Fibroblast of lung (primary cell): ENCODE measurements around the gene SLC12A1. TPM values are rescaled to one million over a fixed set of nuclear protein-coding genes. Genes with fewer than 3 reads are reported as not detected.

Experiments used
- DNase-seq, 2 donors: peaks; one replicate each; pipeline versions ENCODE4 v3.0.0 to v3.0.0-alpha.2; 2010; ENCODE audit warnings: low read depth in 2 of 2
- H2AFZ ChIP-seq: 2 replicates; pipeline ENCODE4 v1.5.1; 2012; ENCODE audit warnings: low read length, control low read depth, inconsistent platforms
- H3K27ac ChIP-seq: 2 replicates; pipeline ENCODE4 v1.5.1; 2011; ENCODE audit warnings: low read length, control low read depth; ENCODE audit not compliant: insufficient read depth
- H3K27me3 ChIP-seq: 2 replicates; pipeline ENCODE4 v1.5.1; 2011; ENCODE audit warnings: mild to moderate bottlenecking, low read length; ENCODE audit not compliant: control insufficient read depth, insufficient read depth
- H3K36me3 ChIP-seq: 2 replicates; pipeline ENCODE4 v1.5.1; 2011; ENCODE audit warnings: low read length; ENCODE audit not compliant: control insufficient read depth, insufficient read depth
- H3K4me1 ChIP-seq: 2 replicates; pipeline ENCODE4 v1.5.1; 2011; ENCODE audit warnings: low read length; ENCODE audit not compliant: control insufficient read depth, insufficient read depth; ENCODE audit errors: extremely low read depth
- H3K4me2 ChIP-seq: 2 replicates; pipeline ENCODE4 v1.5.1; 2011; ENCODE audit warnings: low read length, control low read depth; ENCODE audit not compliant: insufficient read depth; ENCODE audit errors: extremely low read depth
- H3K4me3 ChIP-seq, 4 experiments: fragments of 200-600 bp in 1 of 4; sonication (generic) in 1 of 4; replicated peaks in 1 of 4; 2 replicates each; pipeline ENCODE4 v1.5.1; 2011 to 2016; ENCODE audit warnings: low read length in 4 of 4, low read depth in 3 of 4, mild to moderate bottlenecking in 3 of 4, control low read depth in 2 of 4, inconsistent platforms in 1 of 4, mixed read lengths in 1 of 4; ENCODE audit not compliant: insufficient read depth in 1 of 4; ENCODE audit errors: control extremely low read depth in 1 of 4
- H3K79me2 ChIP-seq: 2 replicates; pipeline ENCODE4 v1.5.1; 2012; ENCODE audit warnings: mild to moderate bottlenecking, low read length, inconsistent platforms; ENCODE audit not compliant: control insufficient read depth, insufficient read depth
- H3K9ac ChIP-seq: 2 replicates; pipeline ENCODE4 v1.5.1; 2011; ENCODE audit warnings: mild to moderate bottlenecking, low read length, control low read depth; ENCODE audit not compliant: insufficient read depth
- H3K9me3 ChIP-seq: 2 replicates; pipeline ENCODE4 v1.5.1; 2012; ENCODE audit warnings: low read depth, low read length; ENCODE audit not compliant: control insufficient read depth, insufficient read depth
- H4K20me1 ChIP-seq: 2 replicates; pipeline ENCODE4 v1.5.1; 2011; ENCODE audit warnings: low read length; ENCODE audit not compliant: control insufficient read depth, insufficient read depth; ENCODE audit errors: extremely low read depth
- EZH2 ChIP-seq: IDR thresholded peaks from 2 replicates; pipeline ENCODE4 v1.5.1; 2012; ENCODE audit warnings: low read length, control low read depth, mild to moderate bottlenecking; ENCODE audit errors: missing control alignments
- polyA plus RNA-seq, 2 donors: library from polyadenylated mRNA; depleted of rRNA in 1 of 2; stranded (reverse) in 1 of 2; unstranded in 1 of 2; fragments of >200 nt; gene quantifications; 2 replicates each; pipeline ENCODE4 v1.2.1, GENCODE V29; 2011 to 2012; ENCODE audit warnings: missing spikeins in 1 of 2
- total RNA-seq: library from RNA; depleted of rRNA; stranded (reverse); fragments of >200 nt; gene quantifications from 2 replicates; pipeline ENCODE4 v1.2.1, GENCODE V29; 2014
- TF ChIP-seq, protein P1 (sequence below), 2 donors: IDR thresholded peaks in 1 of 2; conservative IDR thresholded peaks in 1 of 2; 1 replicate in 1 of 2; 2 replicates in 1 of 2; pipeline ENCODE4 v1.5.1; 2011 to 2012; ENCODE audit warnings: low read length in 2 of 2, control low read depth in 1 of 2, inconsistent platforms in 1 of 2, low read depth in 1 of 2, mild to moderate bottlenecking in 1 of 2

The SLC12A1 gene
- total and polyA plus RNA-seq, 2 donors (not counting 1 experiment from before 2014, with no cell fraction given), result not detected

DNA sequence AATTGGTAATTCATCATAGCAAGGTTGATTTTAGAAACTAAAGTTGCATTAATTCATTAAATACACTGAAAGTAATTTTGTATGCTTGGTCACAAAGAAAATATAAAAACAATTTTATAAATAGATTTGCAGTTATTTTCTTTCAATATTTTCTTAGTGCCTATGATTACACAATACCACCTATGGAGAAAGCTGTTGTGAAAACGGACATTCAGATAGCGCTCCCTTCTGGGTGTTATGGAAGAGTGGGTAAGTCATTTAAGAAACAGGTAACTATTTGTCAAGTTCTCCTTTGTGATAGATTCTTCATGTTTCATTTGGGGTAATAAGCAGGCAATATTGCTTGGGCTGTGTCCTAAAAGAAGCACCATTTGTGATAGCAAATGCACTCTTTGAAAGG is 128.2 kb downstream of the SLC12A1 start:
- no peaks in the 10 kb centered on the region for H3K9me3 ChIP-seq
- DNase-seq, result no peak
- TF ChIP-seq, protein P1, sequence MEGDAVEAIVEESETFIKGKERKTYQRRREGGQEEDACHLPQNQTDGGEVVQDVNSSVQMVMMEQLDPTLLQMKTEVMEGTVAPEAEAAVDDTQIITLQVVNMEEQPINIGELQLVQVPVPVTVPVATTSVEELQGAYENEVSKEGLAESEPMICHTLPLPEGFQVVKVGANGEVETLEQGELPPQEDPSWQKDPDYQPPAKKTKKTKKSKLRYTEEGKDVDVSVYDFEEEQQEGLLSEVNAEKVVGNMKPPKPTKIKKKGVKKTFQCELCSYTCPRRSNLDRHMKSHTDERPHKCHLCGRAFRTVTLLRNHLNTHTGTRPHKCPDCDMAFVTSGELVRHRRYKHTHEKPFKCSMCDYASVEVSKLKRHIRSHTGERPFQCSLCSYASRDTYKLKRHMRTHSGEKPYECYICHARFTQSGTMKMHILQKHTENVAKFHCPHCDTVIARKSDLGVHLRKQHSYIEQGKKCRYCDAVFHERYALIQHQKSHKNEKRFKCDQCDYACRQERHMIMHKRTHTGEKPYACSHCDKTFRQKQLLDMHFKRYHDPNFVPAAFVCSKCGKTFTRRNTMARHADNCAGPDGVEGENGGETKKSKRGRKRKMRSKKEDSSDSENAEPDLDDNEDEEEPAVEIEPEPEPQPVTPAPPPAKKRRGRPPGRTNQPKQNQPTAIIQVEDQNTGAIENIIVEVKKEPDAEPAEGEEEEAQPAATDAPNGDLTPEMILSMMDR (conservative IDR thresholded peaks at IDR 0.05 in 1 of 2, IDR thresholded peaks at IDR 0.05 in 1 of 2; ENCODE audit: low read depth in 1 of 2, low read length in 2 of 2), result no peak
- TF ChIP-seq EZH2, result no peak
- H3K27me3 ChIP-seq, result no peaks in the 10 kb centered on the region
- H3K9ac ChIP-seq, result no peak overlapping the region
- no peak overlapping the region for H3K27ac ChIP-seq
- no peak overlapping the region for H2AFZ ChIP-seq
- H3K36me3 ChIP-seq, result peaks cover 7% of the 10 kb centered on the region
- H3K4me3 ChIP-seq, result no peak overlapping the region
- H3K4me2 ChIP-seq, result no peak overlapping the region
- peaks cover 14% of the 10 kb centered on the region for H3K79me2 ChIP-seq
- peaks cover 7% of the 10 kb centered on the region for H3K4me1 ChIP-seq
- H4K20me1 ChIP-seq, result no peaks in the 10 kb centered on the region

DNA sequence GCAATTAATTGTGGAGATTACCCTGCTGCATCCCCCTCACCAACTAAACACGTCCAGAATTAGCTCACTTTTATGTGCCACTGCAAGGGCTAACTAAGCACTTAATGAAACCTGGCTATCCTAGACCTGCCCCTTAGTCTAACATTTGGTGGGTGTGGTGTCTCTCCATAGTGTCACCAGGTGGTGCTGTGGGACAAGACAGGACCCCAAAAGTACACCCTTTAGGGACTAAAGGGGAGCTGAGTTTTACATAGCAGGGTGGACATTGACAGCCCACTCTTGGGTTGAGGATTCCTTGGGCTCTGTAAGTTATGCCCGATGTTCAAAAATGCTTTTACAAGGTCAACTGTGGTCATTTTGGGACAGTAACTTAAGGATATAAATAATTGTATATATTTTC is 130.8 kb downstream of the SLC12A1 start:
- TF ChIP-seq, protein P1 (conservative IDR thresholded peaks at IDR 0.05 in 1 of 2, IDR thresholded peaks at IDR 0.05 in 1 of 2; ENCODE audit: low read depth in 1 of 2, low read length in 2 of 2), result peak; percentile 13 to 38
- no peak for TF ChIP-seq EZH2
- Histone ChIP-seq H3K4me2 (no peak overlapping the region), H3K4me1 (peaks cover 7% of the 10 kb centered on the region), H3K27ac (no peak overlapping the region), H3K27me3 (no peaks in the 10 kb centered on the region), H4K20me1 (no peaks in the 10 kb centered on the region), H2AFZ (no peak overlapping the region), H3K9ac (no peak overlapping the region), H3K36me3 (peaks cover 7% of the 10 kb centered on the region), H3K9me3 (no peaks in the 10 kb centered on the region), H3K79me2 (peaks cover 7% of the 10 kb centered on the region), H3K4me3 (no peak overlapping the region)
- DNase-seq, result peak; percentile 2 to 12

DNA sequence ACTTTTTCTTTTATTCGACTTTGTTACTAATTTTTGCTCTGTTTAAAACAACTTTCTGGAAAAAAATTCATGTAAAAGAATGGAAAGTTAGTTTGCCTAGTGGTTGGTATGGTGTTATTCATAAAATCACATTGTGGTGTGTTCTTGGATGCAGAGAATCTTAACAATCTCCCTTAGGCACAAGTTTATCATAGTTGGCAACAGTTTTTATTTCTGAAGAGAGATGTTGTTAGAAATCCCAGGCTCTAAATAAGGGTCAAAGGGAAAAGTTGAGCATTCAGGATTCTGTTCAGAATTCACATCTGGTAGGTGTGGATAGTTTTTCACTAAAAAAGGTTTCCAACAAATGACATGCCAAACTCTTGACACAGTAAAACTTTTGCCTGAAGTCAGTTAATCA is 131.5 kb downstream of the SLC12A1 start:
- Histone ChIP-seq H3K4me1 (peaks cover 3% of the 10 kb centered on the region), H2AFZ (no peak overlapping the region), H3K9ac (no peak overlapping the region), H3K27me3 (no peaks in the 10 kb centered on the region), H3K36me3 (peaks cover 7% of the 10 kb centered on the region), H3K4me2 (no peak overlapping the region), H4K20me1 (no peaks in the 10 kb centered on the region), H3K4me3 (no peak overlapping the region), H3K27ac (no peak overlapping the region), H3K79me2 (peaks cover 2% of the 10 kb centered on the region), H3K9me3 (no peaks in the 10 kb centered on the region)
- no peak for TF ChIP-seq EZH2
- TF ChIP-seq, protein P1 (conservative IDR thresholded peaks at IDR 0.05 in 1 of 2, IDR thresholded peaks at IDR 0.05 in 1 of 2; ENCODE audit: low read depth in 1 of 2, low read length in 2 of 2), result no peak
- no peak for DNase-seq
